ENCODE results near the gene RBMS1.

RBMS1 gene

DNA sequence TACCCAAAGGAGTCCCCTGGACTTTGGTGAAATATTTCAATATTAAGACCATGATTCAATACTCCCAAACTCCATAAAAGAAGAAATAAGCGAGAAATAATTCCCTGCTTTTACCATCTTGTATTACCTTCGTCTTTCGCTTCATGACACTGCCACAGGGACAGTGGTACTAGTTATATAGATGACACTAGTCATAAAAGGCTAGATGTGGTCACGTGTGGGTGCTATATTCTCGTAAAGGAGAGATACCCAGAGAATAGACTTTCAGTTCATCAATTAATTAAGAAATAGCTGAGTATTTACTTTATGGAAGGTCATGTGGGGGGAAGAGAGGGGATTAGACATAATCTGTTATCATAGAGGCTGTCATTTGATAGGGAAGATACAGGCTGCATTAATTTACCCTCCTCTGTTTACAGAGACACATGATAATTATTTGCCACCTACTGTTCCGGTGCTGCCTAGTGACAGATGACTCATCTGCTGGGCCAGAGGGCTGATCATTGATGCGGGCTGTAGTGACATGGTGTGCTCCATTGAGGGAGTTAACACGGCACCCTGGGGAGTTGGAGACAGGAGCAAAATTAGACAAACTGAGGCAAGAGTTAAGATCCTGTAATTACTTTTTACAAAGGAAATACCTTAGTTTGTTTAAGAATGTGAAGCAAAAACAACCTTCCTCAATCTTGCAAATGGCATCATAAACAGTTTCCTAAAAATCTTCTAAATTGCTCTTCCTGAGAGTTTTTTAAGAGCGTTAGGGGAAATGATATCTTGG lies 215.3 kb downstream of the RBMS1 start:
- TF ChIP-seq, protein P1, sequence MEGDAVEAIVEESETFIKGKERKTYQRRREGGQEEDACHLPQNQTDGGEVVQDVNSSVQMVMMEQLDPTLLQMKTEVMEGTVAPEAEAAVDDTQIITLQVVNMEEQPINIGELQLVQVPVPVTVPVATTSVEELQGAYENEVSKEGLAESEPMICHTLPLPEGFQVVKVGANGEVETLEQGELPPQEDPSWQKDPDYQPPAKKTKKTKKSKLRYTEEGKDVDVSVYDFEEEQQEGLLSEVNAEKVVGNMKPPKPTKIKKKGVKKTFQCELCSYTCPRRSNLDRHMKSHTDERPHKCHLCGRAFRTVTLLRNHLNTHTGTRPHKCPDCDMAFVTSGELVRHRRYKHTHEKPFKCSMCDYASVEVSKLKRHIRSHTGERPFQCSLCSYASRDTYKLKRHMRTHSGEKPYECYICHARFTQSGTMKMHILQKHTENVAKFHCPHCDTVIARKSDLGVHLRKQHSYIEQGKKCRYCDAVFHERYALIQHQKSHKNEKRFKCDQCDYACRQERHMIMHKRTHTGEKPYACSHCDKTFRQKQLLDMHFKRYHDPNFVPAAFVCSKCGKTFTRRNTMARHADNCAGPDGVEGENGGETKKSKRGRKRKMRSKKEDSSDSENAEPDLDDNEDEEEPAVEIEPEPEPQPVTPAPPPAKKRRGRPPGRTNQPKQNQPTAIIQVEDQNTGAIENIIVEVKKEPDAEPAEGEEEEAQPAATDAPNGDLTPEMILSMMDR (IDR thresholded peaks at IDR 0.05; ENCODE audit: low read depth, low read length, missing control alignments): no peak
- no peak for DNase-seq (ENCODE audit: extremely low read depth, low read depth)
- no peak overlapping the region for H3K4me3 ChIP-seq (replicated peaks; ENCODE audit: low read depth, low read length)

DNA sequence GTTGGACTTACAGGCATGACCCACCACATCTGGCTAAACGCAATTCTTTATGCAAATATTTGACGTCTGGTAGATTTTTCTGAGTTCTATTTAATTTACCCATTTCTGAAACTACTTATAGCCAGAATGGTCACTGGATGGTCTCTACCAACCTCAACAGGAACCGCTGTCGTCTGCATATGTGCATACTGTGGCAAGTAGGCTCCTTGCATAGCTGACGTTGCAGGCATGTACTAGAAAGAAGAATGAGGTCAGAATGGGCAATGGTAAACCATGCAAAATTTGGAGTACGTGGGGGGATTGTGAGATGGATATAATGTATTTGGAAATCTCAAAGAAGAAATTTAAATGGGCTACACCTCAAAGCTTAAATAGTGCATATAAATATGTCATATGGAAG lies 216.5 kb downstream of the RBMS1 start:
- H3K4me3 ChIP-seq (replicated peaks; ENCODE audit: low read depth, low read length): no peak overlapping the region
- no peak for DNase-seq (ENCODE audit: extremely low read depth, low read depth)
- TF ChIP-seq, protein P1 (IDR thresholded peaks at IDR 0.05; ENCODE audit: low read depth, low read length, missing control alignments): no peak

DNA sequence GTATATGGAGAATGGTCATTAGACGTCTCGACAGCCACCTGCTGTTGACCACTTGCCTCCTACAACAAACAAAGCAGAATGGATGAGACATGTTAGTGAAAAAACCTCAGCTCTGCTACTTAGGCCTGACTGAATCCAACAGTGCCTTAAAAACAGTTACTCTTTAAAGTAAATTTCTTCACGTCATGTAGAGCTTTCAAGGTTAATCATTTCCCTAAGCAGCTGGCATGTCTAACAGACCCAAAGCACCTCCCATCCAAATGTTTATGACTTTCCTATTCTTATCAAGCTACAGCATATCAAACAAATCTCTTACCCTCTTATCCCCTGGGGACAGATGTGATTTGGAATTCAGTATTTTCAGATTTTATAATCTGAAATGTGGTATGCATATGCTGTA lies 218.0 kb downstream of the RBMS1 start:
- no peak for DNase-seq (ENCODE audit: extremely low read depth, low read depth)
- TF ChIP-seq, protein P1 (IDR thresholded peaks at IDR 0.05; ENCODE audit: low read depth, low read length, missing control alignments): no peak
- H3K4me3 ChIP-seq (replicated peaks; ENCODE audit: low read depth, low read length): no peak overlapping the region

DNA sequence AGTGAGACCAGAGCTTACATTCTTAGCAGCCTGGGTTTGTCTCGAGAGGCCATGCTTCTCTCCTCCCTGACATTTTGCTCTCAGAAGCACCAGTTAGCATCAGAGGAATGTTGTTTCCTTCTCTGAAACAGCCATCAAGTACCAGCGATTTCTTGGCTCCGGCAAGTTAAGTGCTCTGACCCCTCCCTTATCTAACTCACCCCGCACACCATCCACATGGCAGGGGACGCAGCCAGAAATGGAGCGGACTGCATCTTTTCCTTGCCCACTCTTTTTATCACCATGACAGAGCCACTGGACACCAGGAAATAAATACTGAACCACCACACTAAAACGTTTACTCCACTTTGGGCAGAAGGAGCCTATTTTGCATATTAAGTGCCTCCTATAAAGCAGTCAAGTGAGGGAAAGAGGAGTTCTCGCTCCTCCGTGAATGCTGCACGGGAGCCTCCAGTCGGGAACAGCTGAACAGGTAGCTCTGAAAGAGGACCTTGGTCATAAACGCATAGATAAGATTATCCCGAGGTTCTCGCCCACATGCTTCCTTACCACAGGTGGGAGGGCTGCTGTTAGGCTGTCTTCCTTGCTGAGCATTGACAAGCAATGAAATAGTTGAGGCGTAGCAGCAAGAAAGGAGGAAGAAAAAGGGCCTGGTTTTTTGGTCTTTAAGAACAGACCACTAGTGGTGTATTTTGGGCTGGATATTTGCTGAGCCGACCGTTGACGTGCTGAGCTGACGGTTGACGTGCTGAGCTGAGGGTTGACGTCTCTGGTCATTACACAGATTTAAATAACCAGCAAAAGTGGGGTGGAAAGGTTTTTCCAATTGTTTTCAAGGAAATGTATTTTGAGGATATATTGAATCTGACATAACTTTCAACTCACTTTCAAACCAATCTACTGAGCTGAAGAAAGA lies 222.2 kb downstream of the RBMS1 start:
- no peak for DNase-seq (ENCODE audit: extremely low read depth, low read depth)
- no peak overlapping the region for H3K4me3 ChIP-seq (replicated peaks; ENCODE audit: low read depth, low read length)
- TF ChIP-seq, protein P1 (IDR thresholded peaks at IDR 0.05; ENCODE audit: low read depth, low read length, missing control alignments): no peak

DNA sequence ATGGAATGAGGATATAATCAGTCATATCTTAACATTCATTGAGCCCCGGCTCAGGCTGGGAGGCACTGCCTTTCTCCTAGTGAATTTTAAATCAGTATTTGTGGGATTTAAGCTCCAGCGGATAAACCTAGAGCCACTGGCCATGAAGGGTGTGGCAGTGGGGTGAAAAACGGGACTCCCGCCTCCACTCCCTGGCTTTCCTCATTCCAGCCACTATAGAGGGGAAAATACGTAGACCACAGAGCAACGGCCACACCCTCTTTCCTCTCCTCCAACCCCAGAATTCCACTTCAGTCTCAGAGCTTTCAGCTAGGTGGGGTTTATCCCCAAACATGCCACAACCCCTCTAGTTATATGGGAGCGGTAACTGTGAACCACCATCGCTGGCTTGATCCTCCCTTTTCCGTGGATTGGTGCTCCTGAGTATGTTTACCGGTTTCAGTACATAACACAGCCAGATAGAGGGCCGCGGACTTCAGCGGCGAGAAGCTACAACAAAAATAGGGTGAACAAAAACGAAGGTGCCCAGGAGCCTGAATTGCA lies 223.0 kb downstream of the RBMS1 start:
- H3K4me3 ChIP-seq (replicated peaks; ENCODE audit: low read depth, low read length): peak overlapping the region; percentile 36

More for the DNA sequence above, 223.0 kb downstream of the RBMS1 start:
- TF ChIP-seq, protein P1 (IDR thresholded peaks at IDR 0.05; ENCODE audit: low read depth, low read length, missing control alignments): no peak
- no peak for DNase-seq (ENCODE audit: extremely low read depth, low read depth)

Data from HFF-Myc (cell line).